Common myeloid progenitor, CD34-positive (primary cell): ENCODE results near the gene VWDE.

Source experiments
- CTCF ChIA-PET: fragments of 350-600 bp; sonication (Branson Sonifier 250); formaldehyde crosslinking; loops from one replicate; lab custom pipeline; 2021; ENCODE audit warnings: antibody characterized with exemption; lab: Charles Lee
- POLR2A ChIA-PET: fragments of 350-600 bp; sonication (Branson Sonifier 250); formaldehyde crosslinking; loops from one replicate; lab custom pipeline; 2021; ENCODE audit warnings: antibody characterized with exemption; lab: Charles Lee
- DNase-seq, 3 donors: peaks; one replicate each; pipeline versions ENCODE4 v3.0.0 to v3.0.0-alpha.2; 2013
- H3K27ac ChIP-seq, 2 experiments: 1 replicate in 1 of 2; 2 replicates in 1 of 2; pipeline ENCODE4 v1.7.0; 2013; ENCODE audit warnings: inconsistent platforms in 2 of 2, low read length in 2 of 2, mild to moderate bottlenecking in 2 of 2, low read depth in 1 of 2, moderate library complexity in 1 of 2; ENCODE audit not compliant: severe bottlenecking in 2 of 2, insufficient read depth in 1 of 2, poor library complexity in 1 of 2
- H3K27me3 ChIP-seq, 5 experiments: replicated peaks in 2 of 5; 1 replicate in 3 of 5; 2 replicates in 2 of 5; pipeline versions ENCODE4 v1.6.1 to v1.7.0; 2013; ENCODE audit warnings: low read length in 4 of 5, mild to moderate bottlenecking in 2 of 5, moderate library complexity in 2 of 5, inconsistent platforms in 1 of 5; ENCODE audit not compliant: insufficient read depth in 5 of 5, control insufficient read depth in 4 of 5
- H3K36me3 ChIP-seq, 4 experiments: 1 replicate in 2 of 4; 2 replicates in 2 of 4; pipeline versions ENCODE4 v1.6.1 to v1.7.0; 2013; ENCODE audit warnings: low read length in 3 of 4, control low read depth in 1 of 4, mild to moderate bottlenecking in 1 of 4; ENCODE audit not compliant: control insufficient read depth in 4 of 4, insufficient read depth in 4 of 4
- H3K4me1 ChIP-seq, 4 experiments: 1 replicate in 3 of 4; 2 replicates in 1 of 4; pipeline versions ENCODE4 v1.6.1 to v1.7.1; 2013; ENCODE audit warnings: low read length in 3 of 4, mild to moderate bottlenecking in 3 of 4, control low read depth in 1 of 4, inconsistent platforms in 1 of 4, moderate library complexity in 1 of 4; ENCODE audit not compliant: control insufficient read depth in 4 of 4, insufficient read depth in 4 of 4; ENCODE audit errors: control extremely low read depth in 1 of 4
- H3K4me3 ChIP-seq, 7 experiments: 1 replicate in 4 of 7; 2 replicates in 3 of 7; pipeline versions ENCODE4 v1.5.1 to v1.7.0; 2013; ENCODE audit warnings: mild to moderate bottlenecking in 7 of 7, low read length in 6 of 7, moderate library complexity in 6 of 7, inconsistent platforms in 2 of 7, low read depth in 2 of 7, control low read depth in 1 of 7; ENCODE audit not compliant: insufficient read depth in 4 of 7, control insufficient read depth in 1 of 7; ENCODE audit errors: extremely low read depth in 1 of 7
- H3K9me3 ChIP-seq, 5 experiments: 1 replicate in 4 of 5; 2 replicates in 1 of 5; pipeline versions ENCODE4 v1.6.1 to v1.7.1; 2013; ENCODE audit warnings: low read length in 4 of 5, mild to moderate bottlenecking in 2 of 5, inconsistent platforms in 1 of 5, low read depth in 1 of 5, moderate library complexity in 1 of 5; ENCODE audit not compliant: control insufficient read depth in 4 of 5, insufficient read depth in 2 of 5; ENCODE audit errors: control extremely low read depth in 1 of 5
- WGBS: methylation state at CpG from one replicate; pipeline ENCODE4 v1.1.5; 2013; ENCODE audit not compliant: insufficient coverage; 5-methylcytosine and 5-hydroxymethylcytosine counted together

The VWDE gene

GRCh38 chr7:12303495-12303894, 100.2 kb downstream of the VWDE start:
- no peak for DNase-seq
- POLR2A ChIA-PET = no interaction called here
- no peaks in the 10 kb centered on the region for H3K36me3 ChIP-seq
- H3K4me3 ChIP-seq = no peak overlapping the region
- no peaks in the 10 kb centered on the region for H3K27me3 ChIP-seq
- WGBS = 86% methylated on average over 3 of the region's 4 CpGs
- H3K9me3 ChIP-seq = peaks cover 0 to 5% (median 0%) of the 10 kb centered on the region in 5 experiments
- H3K27ac ChIP-seq = no peak overlapping the region
- no peaks in the 10 kb centered on the region for H3K4me1 ChIP-seq
- CTCF ChIA-PET = no interaction called here

GRCh38 chr7:12303062-12303461, 100.6 kb downstream of the VWDE start:
- no peaks in the 10 kb centered on the region for H3K4me1 ChIP-seq
- no peak overlapping the region for H3K4me3 ChIP-seq
- peaks cover 0 to 5% (median 0%) of the 10 kb centered on the region in 5 experiments for H3K9me3 ChIP-seq
- POLR2A ChIA-PET = no interaction called here
- no peak overlapping the region for H3K27ac ChIP-seq
- no peaks in the 10 kb centered on the region for H3K36me3 ChIP-seq
- DNase-seq = no peak
- 100% methylated on average over 2 of the region's 2 CpGs for WGBS
- no peaks in the 10 kb centered on the region for H3K27me3 ChIP-seq
- CTCF ChIA-PET = no interaction called here

- 81% methylated on average over 3 of the region's 4 CpGs for WGBS
- Histone ChIP-seq H3K9me3 (peaks cover 0 to 7% (median 0%) of the 10 kb centered on the region in 5 experiments), H3K36me3 (no peaks in the 10 kb centered on the region), H3K4me3 (no peak overlapping the region), H3K27me3 (no peaks in the 10 kb centered on the region), H3K4me1 (no peaks in the 10 kb centered on the region), H3K27ac (no peak overlapping the region)
- ChIA-PET POLR2A (no interaction called here), CTCF (no interaction called here)
- no peak for DNase-seq
These were observed 103.2 kb downstream of the VWDE start for GRCh38 chr7:12300415-12300814.

- H3K27me3 ChIP-seq = no peaks in the 10 kb centered on the region
- peaks cover 0 to 4% (median 0%) of the 10 kb centered on the region in 4 experiments for H3K4me1 ChIP-seq
- DNase-seq = no peak
- peaks cover 0 to 7% (median 0%) of the 10 kb centered on the region in 5 experiments for H3K9me3 ChIP-seq
- ChIA-PET CTCF (no interaction called here), POLR2A (no interaction called here)
- no peaks in the 10 kb centered on the region for H3K36me3 ChIP-seq
- no peak overlapping the region for H3K27ac ChIP-seq
- H3K4me3 ChIP-seq = no peak overlapping the region
- WGBS = 100% methylated on average over 1 of the region's 3 CpGs
These were observed 104.3 kb downstream of the VWDE start for GRCh38 chr7:12299367-12299766.

- no peaks in the 10 kb centered on the region for H3K27me3 ChIP-seq
- DNase-seq = peak in 1 of 3 donors; percentile 3
- no peak overlapping the region for H3K4me3 ChIP-seq
- CTCF ChIA-PET = no interaction called here
- no peak overlapping the region for H3K27ac ChIP-seq
- H3K9me3 ChIP-seq = peaks cover 0 to 6% (median 0%) of the 10 kb centered on the region in 5 experiments
- no peaks in the 10 kb centered on the region for H3K36me3 ChIP-seq
- 40% methylated on average over 1 of the region's 3 CpGs for WGBS
- POLR2A ChIA-PET = no interaction called here
- peaks cover 0 to 4% (median 0%) of the 10 kb centered on the region in 4 experiments for H3K4me1 ChIP-seq
These were observed 106.2 kb downstream of the VWDE start for GRCh38 chr7:12297283-12298108.

GRCh38 chr7:12296051-12296570, 107.6 kb downstream of the VWDE start:
- ChIA-PET CTCF (interaction anchor here (0.9 kb wide), 1 partner anchor 8 kb away, joined by 3 read pairs; no protein-coding TSS in a partner anchor), POLR2A (no interaction called here)
- 97% methylated on average over 6 of the region's 7 CpGs for WGBS
- Histone ChIP-seq H3K27me3 (no peaks in the 10 kb centered on the region), H3K4me1 (peaks cover 0 to 4% (median 0%) of the 10 kb centered on the region in 4 experiments), H3K27ac (no peak overlapping the region), H3K4me3 (no peak overlapping the region), H3K9me3 (peaks cover 0 to 10% (median 3%) of the 10 kb centered on the region in 5 experiments), H3K36me3 (no peaks in the 10 kb centered on the region)
- no peak for DNase-seq

GRCh38 chr7:12294701-12295100, 109.0 kb downstream of the VWDE start:
- WGBS = 6% methylated on average over 2 of the region's 2 CpGs
- peaks cover 0 to 4% (median 0%) of the 10 kb centered on the region in 4 experiments for H3K4me1 ChIP-seq
- no peak overlapping the region for H3K27ac ChIP-seq
- ChIA-PET CTCF (no interaction called here), POLR2A (no interaction called here)
- H3K27me3 ChIP-seq = no peaks in the 10 kb centered on the region
- peak in 2 of 3 donors; percentile 22 to 35 for DNase-seq
- no peak overlapping the region for H3K4me3 ChIP-seq
- peaks cover 0 to 19% (median 6%) of the 10 kb centered on the region in 5 experiments for H3K9me3 ChIP-seq
- H3K36me3 ChIP-seq = no peaks in the 10 kb centered on the region
